Measurements from ENCODE around the gene HECW1. TPM values are rescaled to one million over a fixed set of nuclear protein-coding genes. Genes with fewer than 3 reads are reported as not detected.

HECW1 gene
- total and polyA plus RNA-seq, 2 of the 13 experiments (the other 11 are each of a cell fraction or from before 2014, with no cell fraction given): not detected

GRCh38 chr7:43260980-43261878 is 148.8 kb downstream of the HECW1 start (continued):
- no peak for TF ChIP-seq REST (IDR thresholded peaks at IDR 0.05; ENCODE audit: borderline replicate concordance in 1 of 2, low read depth in 1 of 2, low read length in 2 of 2)
- no peak for TF ChIP-seq BCLAF1 (IDR thresholded peaks at IDR 0.05)
- TF ChIP-seq ZFP36L2 (CRISPR knock-in tag; IDR thresholded peaks at IDR 0.05): no peak
- no peak for TF ChIP-seq USF2 (IDR thresholded peaks at IDR 0.05; ENCODE audit: low read depth, low read length)
- no peak for TF ChIP-seq USF2 (CRISPR knock-in tag; IDR thresholded peaks at IDR 0.05; ENCODE audit: borderline replicate concordance)
- TF ChIP-seq RAD21 (CRISPR knock-in tag; IDR thresholded peaks at IDR 0.05): peak; percentile 61; the same call in 1 of the 2 replicates
- peak; percentile 80 for TF ChIP-seq XRCC5 (optimal IDR thresholded peaks at IDR 0.05; ENCODE audit: low read length)
- TF ChIP-seq PCBP2 (optimal IDR thresholded peaks at IDR 0.05; ENCODE audit: low read depth, low read length, poor library complexity, severe bottlenecking): no peak
- TF ChIP-seq ATF4 (CRISPR knock-in tag; IDR thresholded peaks at IDR 0.05): no peak
- TF ChIP-seq STAG1 (CRISPR knock-in tag; IDR thresholded peaks at IDR 0.05): peak; percentile 82
- no peak for TF ChIP-seq IRX3 (CRISPR knock-in tag; IDR thresholded peaks at IDR 0.05; ENCODE audit: borderline replicate concordance, low read depth)
- TF ChIP-seq TFAP4 (IDR thresholded peaks at IDR 0.05; ENCODE audit: borderline replicate concordance, low read depth): no peak
- no peak for TF ChIP-seq ZNF639 (CRISPR knock-in tag; conservative IDR thresholded peaks at IDR 0.05)
- TF ChIP-seq RCOR2 (CRISPR knock-in tag; IDR thresholded peaks at IDR 0.05): no peak

Data from HepG2 (cell line).